Urinary bladder (tissue), 4 donors: ENCODE measurements around the gene TMEM184B. TPM values are rescaled to one million over a fixed set of nuclear protein-coding genes. Genes with fewer than 3 reads are reported as not detected.

Experiments
- DNase-seq: peaks from one replicate; pipeline ENCODE4 v3.0.0-alpha.2; 2015; ENCODE audit errors: extremely low spot score
- H3K27ac ChIP-seq: one replicate; pipeline ENCODE4 v1.5.1; 2013; ENCODE audit warnings: low read depth, mild to moderate bottlenecking, moderate library complexity
- H3K36me3 ChIP-seq: one replicate; pipeline ENCODE4 v1.6.1; 2013; ENCODE audit warnings: mild to moderate bottlenecking, moderate library complexity; ENCODE audit not compliant: insufficient read depth
- H3K4me1 ChIP-seq: one replicate; pipeline ENCODE4 v1.6.1; 2013; ENCODE audit warnings: mild to moderate bottlenecking, moderate library complexity; ENCODE audit not compliant: insufficient read depth
- H3K4me3 ChIP-seq: one replicate; pipeline ENCODE4 v1.5.1; 2013; ENCODE audit warnings: low read depth, low read length
- WGBS: extraction: QIAGEN DNeasy Blood & Tissue Kit; methylation state at CpG from one replicate; pipeline ENCODE4 v1.1.7; 2013; 5-methylcytosine and 5-hydroxymethylcytosine counted together
- polyA plus RNA-seq: library from polyadenylated mRNA; stranded (reverse); fragments of 200-250 nt; gene quantifications from one replicate; pipeline ENCODE4 v1.2.3, GENCODE V29; 2013
- total RNA-seq: library from RNA; depleted of rRNA; stranded (reverse); fragments of >200 nt; gene quantifications from one replicate; pipeline ENCODE4 v1.2.3, GENCODE V29; 2014
- donor health status: healthy with polysubstance abuse.
- donor health status: healthy.

Gene TMEM184B
- total and polyA plus RNA-seq, 2 donors: 24.8 to 51.5 TPM

DNA sequence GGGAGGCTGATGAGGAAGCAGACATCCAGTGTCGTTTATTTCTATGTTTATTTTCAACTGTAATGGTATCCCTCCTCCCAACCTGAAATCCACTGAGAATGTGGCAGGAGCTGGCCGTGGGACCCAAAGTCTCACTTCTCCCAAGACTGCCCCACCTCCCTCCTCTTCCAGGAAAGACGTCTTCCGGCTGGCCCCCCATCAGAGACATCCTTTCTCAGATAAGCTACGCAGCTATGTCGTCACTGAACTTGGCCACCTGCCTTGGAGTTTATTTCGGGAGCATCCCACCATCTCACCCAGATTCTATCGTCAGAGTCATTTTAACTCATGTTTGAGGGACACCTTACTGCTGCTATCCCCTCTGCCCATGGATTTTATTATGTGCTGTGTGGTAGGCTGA lies 13.9 kb downstream of the TMEM184B start:
- Histone ChIP-seq H3K4me1 (no peaks in the 10 kb centered on the region), H3K4me3 (no peak overlapping the region), H3K36me3 (no peaks in the 10 kb centered on the region), H3K27ac (peak overlapping the region; percentile 33)
- no peak for DNase-seq
- 25% methylated on average over 8 of the region's 8 CpGs for WGBS

GRCh38 chr22:38257650-38258250 lies 15.1 kb downstream of the TMEM184B start:
- Histone ChIP-seq H3K4me1 (no peaks in the 10 kb centered on the region), H3K36me3 (no peaks in the 10 kb centered on the region), H3K27ac (peak overlapping the region; percentile 80), H3K4me3 (no peak overlapping the region)
- WGBS: 53% methylated on average over 4 of the region's 4 CpGs
- no peak for DNase-seq

GRCh38 chr22:38257181-38257580 lies 15.6 kb downstream of the TMEM184B start:
- no peaks in the 10 kb centered on the region for H3K4me1 ChIP-seq
- DNase-seq: no peak

GRCh38 chr22:38255697-38256096 lies 17.1 kb downstream of the TMEM184B start:
- 95% methylated on average over 2 of the region's 2 CpGs for WGBS
- H3K4me1 ChIP-seq: no peaks in the 10 kb centered on the region
- no peak for DNase-seq
- H3K27ac ChIP-seq: no peak overlapping the region
- H3K36me3 ChIP-seq: no peaks in the 10 kb centered on the region
- H3K4me3 ChIP-seq: no peak overlapping the region

More at GRCh38 chr22:38257181-38257580, 15.6 kb downstream of the TMEM184B start:
- 21% methylated on average over 14 of the region's 14 CpGs for WGBS
- H3K36me3 ChIP-seq: no peaks in the 10 kb centered on the region
- peak overlapping the region; percentile 55 for H3K27ac ChIP-seq
- no peak overlapping the region for H3K4me3 ChIP-seq

DNA sequence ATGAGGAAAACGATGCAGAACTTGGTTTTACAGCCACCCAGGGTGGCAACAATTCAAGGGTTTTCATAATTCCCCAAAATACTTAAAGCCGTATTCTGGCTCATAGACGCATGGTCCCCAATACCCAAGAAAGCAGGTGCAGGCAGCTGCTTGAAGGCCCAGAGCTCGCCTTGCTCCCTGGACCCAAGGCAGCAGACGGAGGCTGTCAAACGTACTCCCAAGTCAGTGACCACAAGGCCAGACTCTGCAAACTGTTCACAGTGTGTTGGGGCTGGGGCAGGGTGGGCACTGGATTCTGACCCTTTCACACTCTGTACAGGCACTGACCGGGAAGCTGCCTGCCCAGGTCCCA lies 21.5 kb downstream of the TMEM184B start:
- no peak for DNase-seq
- WGBS: 70% methylated on average over 7 of the region's 7 CpGs
- Histone ChIP-seq H3K4me1 (no peaks in the 10 kb centered on the region), H3K36me3 (no peaks in the 10 kb centered on the region), H3K27ac (no peak overlapping the region), H3K4me3 (no peak overlapping the region)

- WGBS: 65% methylated on average over 13 of the region's 13 CpGs
- H3K27ac ChIP-seq: no peak overlapping the region
These were observed 22.0 kb downstream of the TMEM184B start for GRCh38 chr22:38250643-38251340.

DNA sequence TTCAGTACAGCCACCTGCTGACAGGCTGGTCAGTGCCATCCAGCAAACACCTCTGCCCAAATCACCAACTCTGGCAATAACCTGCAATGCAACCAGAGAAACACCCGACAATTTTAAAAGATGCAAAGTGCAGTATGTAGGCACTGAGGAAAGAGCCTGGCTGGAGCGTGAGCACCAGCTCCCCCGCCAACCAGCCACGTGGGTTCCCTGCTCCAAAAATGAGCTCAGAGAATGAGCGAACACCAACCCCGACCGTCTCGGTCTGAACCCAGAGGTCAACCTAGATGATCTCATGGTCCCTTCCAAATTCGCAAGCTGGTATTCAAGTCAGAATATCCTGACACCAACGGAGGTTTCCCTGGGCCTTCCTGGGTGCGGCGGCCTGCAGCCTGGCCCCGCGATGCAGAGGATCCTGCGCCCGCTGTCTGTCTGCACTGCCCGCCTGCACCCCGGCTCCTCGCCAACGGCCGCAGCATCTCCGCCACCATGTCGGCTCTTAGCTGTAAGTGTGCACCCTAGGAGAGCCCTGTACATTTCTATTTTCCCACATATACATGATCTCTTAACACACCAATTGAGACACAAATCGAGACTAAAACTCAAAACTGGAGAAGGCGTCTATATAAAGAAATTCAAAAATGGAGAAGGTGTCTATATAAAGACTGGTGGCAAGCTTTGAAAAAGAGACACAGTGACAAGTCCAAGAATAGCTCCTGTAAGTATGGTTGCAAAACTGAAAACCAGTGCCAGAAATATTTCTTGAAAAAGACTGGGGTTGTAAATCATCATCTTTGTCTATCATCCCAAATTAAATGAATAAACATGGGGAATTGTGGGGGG lies 22.8 kb downstream of the TMEM184B start:
- WGBS: 91% methylated on average over 25 of the region's 25 CpGs
- Histone ChIP-seq H3K4me1 (no peaks in the 10 kb centered on the region), H3K4me3 (no peak overlapping the region), H3K36me3 (no peaks in the 10 kb centered on the region), H3K27ac (no peak overlapping the region)
- no peak for DNase-seq

More at GRCh38 chr22:38250643-38251340, 22.0 kb downstream of the TMEM184B start:
- no peaks in the 10 kb centered on the region for H3K36me3 ChIP-seq
- no peak overlapping the region for H3K4me3 ChIP-seq
- no peaks in the 10 kb centered on the region for H3K4me1 ChIP-seq
- no peak for DNase-seq

GRCh38 chr22:38249301-38249700 lies 23.5 kb downstream of the TMEM184B start:
- 94% methylated on average over 3 of the region's 3 CpGs for WGBS
- no peak overlapping the region for H3K27ac ChIP-seq
- H3K4me3 ChIP-seq: no peak overlapping the region
- no peak for DNase-seq
- no peaks in the 10 kb centered on the region for H3K36me3 ChIP-seq
- no peaks in the 10 kb centered on the region for H3K4me1 ChIP-seq

GRCh38 chr22:38248280-38248679 lies 24.5 kb downstream of the TMEM184B start:
- Histone ChIP-seq H3K36me3 (no peaks in the 10 kb centered on the region), H3K4me3 (no peak overlapping the region), H3K27ac (no peak overlapping the region), H3K4me1 (no peaks in the 10 kb centered on the region)
- no peak for DNase-seq
- 93% methylated on average over 6 of the region's 6 CpGs for WGBS

GRCh38 chr22:38247713-38248112 lies 25.1 kb downstream of the TMEM184B start:
- 91% methylated on average over 12 of the region's 12 CpGs for WGBS

DNA sequence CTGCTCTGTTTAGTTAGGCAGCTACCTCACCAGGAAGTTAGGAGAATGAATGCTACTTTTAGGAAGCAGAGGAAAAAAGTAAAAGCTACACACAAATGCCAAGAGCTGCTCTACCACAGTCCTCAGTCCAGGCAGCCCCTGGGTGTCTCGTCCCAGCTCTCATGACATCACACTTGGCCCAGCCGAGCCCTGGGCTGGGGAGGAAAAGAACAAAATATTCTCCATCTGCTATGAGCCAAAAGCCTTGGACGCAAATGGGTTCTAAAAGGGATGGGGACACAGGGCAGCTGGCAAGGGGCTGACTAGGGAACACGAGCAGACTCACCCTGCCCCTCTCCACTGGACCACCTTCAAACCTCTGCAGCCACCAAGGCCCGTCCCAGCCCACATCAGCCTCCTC lies 26.1 kb downstream of the TMEM184B start:
- no peaks in the 10 kb centered on the region for H3K4me1 ChIP-seq
- H3K4me3 ChIP-seq: no peak overlapping the region
- H3K27ac ChIP-seq: no peak overlapping the region
- no peak for DNase-seq
- no peaks in the 10 kb centered on the region for H3K36me3 ChIP-seq
- 43% methylated on average over 5 of the region's 5 CpGs for WGBS

More at GRCh38 chr22:38247713-38248112, 25.1 kb downstream of the TMEM184B start:
- Histone ChIP-seq H3K4me1 (no peaks in the 10 kb centered on the region), H3K27ac (no peak overlapping the region), H3K4me3 (no peak overlapping the region), H3K36me3 (no peaks in the 10 kb centered on the region)
- DNase-seq: no peak

DNA sequence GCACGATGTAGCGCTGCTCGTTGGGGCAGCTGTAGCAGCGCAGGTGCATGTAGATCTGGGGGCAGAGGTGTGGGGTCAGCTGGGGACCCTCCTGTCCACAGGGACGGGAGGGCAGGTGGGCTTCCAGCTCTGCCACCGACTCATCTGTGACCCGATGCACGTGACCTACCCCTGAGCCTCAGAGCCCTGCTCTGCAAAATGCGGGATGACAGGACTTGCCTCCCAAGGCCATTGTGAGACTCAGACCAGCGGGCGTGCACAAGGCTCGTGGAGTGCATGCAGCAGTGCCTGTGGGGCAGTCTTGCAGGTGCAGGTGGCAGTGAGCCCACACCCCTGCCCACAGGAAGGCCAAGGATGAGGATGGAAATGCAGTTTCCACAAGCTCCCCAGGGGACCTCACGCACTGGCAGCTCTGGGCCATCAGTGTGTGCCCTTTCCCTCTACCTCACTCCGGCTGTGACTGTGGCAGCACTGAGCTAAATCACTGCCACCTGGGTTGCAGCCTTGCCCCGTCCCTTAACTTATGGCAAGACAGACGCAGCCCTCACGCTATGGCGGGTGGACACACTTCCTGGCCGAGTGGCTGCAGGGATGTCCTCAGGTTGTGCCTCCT lies 26.7 kb downstream of the TMEM184B start:
- H3K36me3 ChIP-seq: no peaks in the 10 kb centered on the region
- no peak overlapping the region for H3K4me3 ChIP-seq
- 82% methylated on average over 19 of the region's 19 CpGs for WGBS
- H3K4me1 ChIP-seq: no peaks in the 10 kb centered on the region
- no peak overlapping the region for H3K27ac ChIP-seq
- DNase-seq: no peak

DNA sequence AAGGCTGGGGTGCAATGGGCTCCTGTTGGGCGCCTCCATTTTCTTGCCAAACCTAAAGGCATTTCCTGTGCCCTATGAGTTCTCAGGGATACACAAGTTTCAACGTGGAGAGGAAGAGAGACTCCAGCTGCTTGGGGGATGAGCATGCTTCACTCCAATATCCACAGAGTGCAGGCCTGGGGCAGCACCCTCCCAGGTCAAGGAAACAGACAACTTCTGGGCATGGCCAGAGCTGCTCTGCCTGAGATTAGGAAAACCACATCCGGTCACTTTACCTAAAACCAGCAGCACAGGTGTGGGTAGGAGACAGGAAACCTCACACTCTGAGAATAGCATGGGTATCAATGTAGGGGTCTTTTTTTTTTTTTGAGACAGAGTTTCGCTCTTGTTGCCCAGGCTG lies 28.7 kb downstream of the TMEM184B start:
- H3K27ac ChIP-seq: no peak overlapping the region
- WGBS: 76% methylated on average over 4 of the region's 4 CpGs
- no peak overlapping the region for H3K4me3 ChIP-seq
- H3K4me1 ChIP-seq: no peaks in the 10 kb centered on the region
- DNase-seq: no peak
- H3K36me3 ChIP-seq: no peaks in the 10 kb centered on the region
